Testis (tissue), 2 donors: Measurements from ENCODE around the gene C2orf68.
"Not testable (repeated sequence)": the region's sequence is repeated elsewhere in the genome, so short reads cannot be mapped to it uniquely, and the experiment has no call there.

Experiments
- POLR2A ChIP-seq: fragments of 450-650 bp; IDR thresholded peaks from one replicate; pipeline ENCODE4 v1.6.1; 2017; ENCODE audit warnings: antibody characterized with exemption, mild to moderate bottlenecking, moderate library complexity
- TF ChIP-seq, protein P1 (sequence below), 3 experiments: fragments of 450-650 bp in 2 of 3; fragments of 200-600 bp in 1 of 3; sonication (generic) in 1 of 3; IDR thresholded peaks; one replicate each; pipeline ENCODE4 v1.5.1; 2016 to 2019; ENCODE audit warnings: antibody characterized with exemption in 3 of 3, mild to moderate bottlenecking in 2 of 3, moderate library complexity in 1 of 3

DNA sequence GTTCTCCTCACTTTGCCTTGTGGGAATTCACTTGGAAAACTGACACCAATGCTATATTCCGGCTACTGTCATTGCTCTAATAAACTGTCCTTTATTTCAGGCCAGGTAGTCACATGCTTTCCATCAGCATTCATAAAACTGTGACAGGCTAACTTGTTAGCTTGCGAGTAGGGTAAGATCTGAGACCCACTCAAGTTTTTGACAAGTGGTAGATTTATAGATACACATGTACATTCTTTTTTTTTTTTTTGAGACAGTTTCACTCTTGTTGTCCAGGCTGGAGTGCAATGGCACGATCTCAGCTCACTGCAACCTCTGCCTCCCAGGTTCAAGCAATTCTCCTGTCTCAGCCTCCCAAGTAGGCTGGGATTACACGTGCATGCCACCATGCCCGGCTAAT lies 5.9 kb upstream of the C2orf68 start:
- TF ChIP-seq, protein P1, sequence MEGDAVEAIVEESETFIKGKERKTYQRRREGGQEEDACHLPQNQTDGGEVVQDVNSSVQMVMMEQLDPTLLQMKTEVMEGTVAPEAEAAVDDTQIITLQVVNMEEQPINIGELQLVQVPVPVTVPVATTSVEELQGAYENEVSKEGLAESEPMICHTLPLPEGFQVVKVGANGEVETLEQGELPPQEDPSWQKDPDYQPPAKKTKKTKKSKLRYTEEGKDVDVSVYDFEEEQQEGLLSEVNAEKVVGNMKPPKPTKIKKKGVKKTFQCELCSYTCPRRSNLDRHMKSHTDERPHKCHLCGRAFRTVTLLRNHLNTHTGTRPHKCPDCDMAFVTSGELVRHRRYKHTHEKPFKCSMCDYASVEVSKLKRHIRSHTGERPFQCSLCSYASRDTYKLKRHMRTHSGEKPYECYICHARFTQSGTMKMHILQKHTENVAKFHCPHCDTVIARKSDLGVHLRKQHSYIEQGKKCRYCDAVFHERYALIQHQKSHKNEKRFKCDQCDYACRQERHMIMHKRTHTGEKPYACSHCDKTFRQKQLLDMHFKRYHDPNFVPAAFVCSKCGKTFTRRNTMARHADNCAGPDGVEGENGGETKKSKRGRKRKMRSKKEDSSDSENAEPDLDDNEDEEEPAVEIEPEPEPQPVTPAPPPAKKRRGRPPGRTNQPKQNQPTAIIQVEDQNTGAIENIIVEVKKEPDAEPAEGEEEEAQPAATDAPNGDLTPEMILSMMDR (IDR thresholded peaks at IDR 0.05): not testable (repeated sequence)
- not testable (repeated sequence) for TF ChIP-seq POLR2A
